MCF 10A (cell line): ENCODE results near the gene TUBA4B. TPM values are rescaled to one million over a fixed set of nuclear protein-coding genes. Genes with fewer than 3 reads are reported as not detected.

Experiments
- BruUV-seq: library from RNA; stranded (reverse); fragments of 400-500 nt; replicated peaks from 2 replicates; lab custom pipeline; 2021; lab: Mats Ljungman, UMichigan
- CTCF ChIA-PET: fragments of 300-600 bp; sonication (Branson Sonifier 250); formaldehyde crosslinking; extraction: SDS; loops from one replicate; lab custom pipeline; 2021; ENCODE audit warnings: antibody characterized with exemption, inconsistent platforms; lab: Yijun Ruan, JAX
- POLR2A ChIA-PET: fragments of 300-600, 350-650 bp; sonication (Branson Sonifier 250); formaldehyde crosslinking; extraction: SDS; loops from one replicate; lab custom pipeline; 2020; ENCODE audit warnings: antibody characterized with exemption, inconsistent platforms; lab: Yijun Ruan, JAX
- DNase-seq: peaks from one replicate; pipeline ENCODE4 v3.0.0-alpha.2; 2018; ENCODE audit not compliant: unreplicated experiment
- H3K27ac Mint-ChIP-seq: one replicate; pipeline ENCODE4 v1.8.0; 2022; ENCODE audit warnings: mild to moderate bottlenecking, low read depth, mixed read lengths; ENCODE audit not compliant: unreplicated experiment
- H3K27me3 Mint-ChIP-seq: one replicate; pipeline ENCODE4 v1.8.0; 2022; ENCODE audit warnings: mixed read lengths; ENCODE audit not compliant: insufficient read depth, unreplicated experiment
- H3K36me3 Mint-ChIP-seq: one replicate; pipeline ENCODE4 v1.8.0; 2022; ENCODE audit warnings: mild to moderate bottlenecking, moderate library complexity, mixed read lengths; ENCODE audit not compliant: insufficient read depth, unreplicated experiment
- H3K4me1 Mint-ChIP-seq: one replicate; pipeline ENCODE4 v1.8.0; 2022; ENCODE audit warnings: mixed read lengths; ENCODE audit not compliant: insufficient read depth, unreplicated experiment
- H3K4me3 Mint-ChIP-seq: one replicate; pipeline ENCODE4 v1.8.0; 2022; ENCODE audit warnings: mild to moderate bottlenecking, moderate library complexity, mixed read lengths; ENCODE audit not compliant: unreplicated experiment
- H3K9me3 Mint-ChIP-seq: one replicate; pipeline ENCODE4 v1.8.0; 2022; ENCODE audit warnings: mixed read lengths; ENCODE audit not compliant: unreplicated experiment
- CTCF ChIP-seq: fragments of 200-600 bp; IDR thresholded peaks from one replicate; pipeline ENCODE4 v1.8.0; 2022; ENCODE audit warnings: antibody characterized with exemption, mild to moderate bottlenecking; ENCODE audit not compliant: unreplicated experiment
- intact Hi-C: fragments of 100-400 bp; cut with micrococcal nuclease; formaldehyde crosslinking; loops from 2 replicates; pipeline ENCODE4 v1.14.1; 2022
- total RNA-seq: library from RNA; stranded (reverse); gene quantifications from 2 replicates; pipeline ENCODE4 v1.2.3, GENCODE V29; 2022

The TUBA4B gene
- total RNA-seq, 1 experiment from 2014 or later: not detected

GRCh38 chr2:219289195-219289536 is 36.1 kb downstream of the TUBA4B start:
- intact Hi-C loops: loop anchor here (1.0 kb wide), 1 partner anchor 10 kb away; the partner anchor contains the start of gene DNAJB2
- DNase-seq: no peak
- no peaks in the 10 kb centered on the region for H3K9me3 Mint-ChIP-seq
- TF ChIP-seq CTCF: no peak
- no peak overlapping the region for H3K4me3 Mint-ChIP-seq
- peaks cover 13% of the 10 kb centered on the region for H3K36me3 Mint-ChIP-seq
- no TSS peak for BruUV-seq
- peak overlapping the region; percentile 76 for H3K27ac Mint-ChIP-seq
- peaks cover 40% of the 10 kb centered on the region for H3K4me1 Mint-ChIP-seq
- CTCF ChIA-PET: interaction anchor here (1.3 to 17.4 kb wide), 3 partner anchors 10 to 41 kb away, joined by 3 to 445 read pairs (median 7); partner anchors contain the start of gene DNAJB2
- POLR2A ChIA-PET: interaction anchor here (0.7 to 11.1 kb wide), 13 partner anchors 12 to 135 kb away, joined by 3 to 170 read pairs (median 4); partner anchors contain the start of genes ANKZF1, ATG9A, CNPPD1 and DNAJB2
- no peaks in the 10 kb centered on the region for H3K27me3 Mint-ChIP-seq

GRCh38 chr2:219289537-219290361 is 36.7 kb downstream of the TUBA4B start:
- Mint-ChIP-seq H3K9me3 (no peaks in the 10 kb centered on the region), H3K27ac (peak overlapping the region; percentile 76), H3K4me1 (peaks cover 44% of the 10 kb centered on the region), H3K36me3 (peaks cover 13% of the 10 kb centered on the region), H3K27me3 (no peaks in the 10 kb centered on the region), H3K4me3 (no peak overlapping the region)
- no peak for TF ChIP-seq CTCF
- intact Hi-C loops: loop anchor here (1.0 kb wide), 1 partner anchor 10 kb away; the partner anchor contains the start of gene DNAJB2
- CTCF ChIA-PET: interaction anchor here (0.6 to 17.4 kb wide), 4 partner anchors 9 to 130 kb away, joined by 3 to 445 read pairs (median 5); partner anchors contain the start of gene DNAJB2
- POLR2A ChIA-PET: interaction anchor here (0.7 to 11.1 kb wide), 11 partner anchors 12 to 135 kb away, joined by 3 to 170 read pairs (median 4); partner anchors contain the start of genes ANKZF1, ATG9A, DNAJB2 and GLB1L
- no TSS peak for BruUV-seq
- peak; percentile 92 for DNase-seq

GRCh38 chr2:219290381-219291171 is 37.5 kb downstream of the TUBA4B start:
- Mint-ChIP-seq H3K9me3 (no peaks in the 10 kb centered on the region), H3K27ac (peak overlapping the region; percentile 19), H3K4me3 (no peak overlapping the region), H3K4me1 (peaks cover 39% of the 10 kb centered on the region), H3K36me3 (peaks cover 13% of the 10 kb centered on the region), H3K27me3 (no peaks in the 10 kb centered on the region)
- no peak for TF ChIP-seq CTCF
- no TSS peak for BruUV-seq
- intact Hi-C loops: no loop called here
- DNase-seq: no peak
- POLR2A ChIA-PET: interaction anchor here (1.2 to 11.1 kb wide), 4 partner anchors 13 to 114 kb away, joined by 4 to 170 read pairs (median 25); partner anchors contain the start of genes ANKZF1, ATG9A, CNPPD1 and DNAJB2
- CTCF ChIA-PET: interaction anchor here (0.6 to 17.4 kb wide), 6 partner anchors 9 to 131 kb away, joined by 3 to 445 read pairs (median 6); partner anchors contain the start of genes CNPPD1, DNAJB2 and SLC23A3
